Stimulated activated naive CD8-positive, alpha-beta T cell treated with anti-CD3 and anti-CD28 coated beads, Interleukin-15, Interleukin-2, amounts not matched to agents 100 ng/mL and 50 ng/mL, for 24 hours (primary cell): Measurements from ENCODE around the gene GJB4.

Source experiments
- H3K27ac Mint-ChIP-seq: one replicate; pipeline ENCODE4 v1.8.0; 2021; ENCODE audit warnings: mild to moderate bottlenecking, mixed read lengths
- H3K27me3 Mint-ChIP-seq: one replicate; pipeline ENCODE4 v1.8.0; 2021; ENCODE audit warnings: mixed read lengths
- H3K36me3 Mint-ChIP-seq: one replicate; pipeline ENCODE4 v1.8.0; 2021; ENCODE audit warnings: low read depth, mixed read lengths
- H3K4me1 Mint-ChIP-seq: one replicate; pipeline ENCODE4 v1.8.0; 2021; ENCODE audit warnings: low read depth, mixed read lengths
- H3K4me3 Mint-ChIP-seq: one replicate; pipeline ENCODE4 v1.8.0; 2021; ENCODE audit warnings: mild to moderate bottlenecking, mixed read lengths
- H3K9me3 Mint-ChIP-seq: one replicate; pipeline ENCODE4 v1.8.0; 2021; ENCODE audit warnings: mixed read lengths

GJB4 gene

GRCh38 chr1:34740161-34740868, 19.2 kb upstream of the GJB4 start:
- Mint-ChIP-seq H3K9me3 (no peaks in the 10 kb centered on the region), H3K36me3 (no peaks in the 10 kb centered on the region), H3K27ac (no peak overlapping the region), H3K4me1 (no peaks in the 10 kb centered on the region), H3K4me3 (no peak overlapping the region), H3K27me3 (peaks cover 7% of the 10 kb centered on the region)

- Mint-ChIP-seq H3K4me1 (no peaks in the 10 kb centered on the region), H3K27ac (no peak overlapping the region), H3K27me3 (peaks cover 4% of the 10 kb centered on the region), H3K36me3 (no peaks in the 10 kb centered on the region), H3K4me3 (no peak overlapping the region), H3K9me3 (no peaks in the 10 kb centered on the region)
These were observed 16.8 kb upstream of the GJB4 start for GRCh38 chr1:34742667-34743270.

- H3K36me3 Mint-ChIP-seq, result no peaks in the 10 kb centered on the region
- H3K4me1 Mint-ChIP-seq, result no peaks in the 10 kb centered on the region
- H3K27me3 Mint-ChIP-seq, result peaks cover 4% of the 10 kb centered on the region
- no peak overlapping the region for H3K4me3 Mint-ChIP-seq
- H3K9me3 Mint-ChIP-seq, result no peaks in the 10 kb centered on the region
- no peak overlapping the region for H3K27ac Mint-ChIP-seq
These were observed 15.8 kb upstream of the GJB4 start for GRCh38 chr1:34743775-34744174.

GRCh38 chr1:34744851-34745250, 14.7 kb upstream of the GJB4 start:
- Mint-ChIP-seq H3K4me3 (no peak overlapping the region), H3K27ac (no peak overlapping the region), H3K9me3 (no peaks in the 10 kb centered on the region), H3K27me3 (peaks cover 4% of the 10 kb centered on the region), H3K36me3 (no peaks in the 10 kb centered on the region), H3K4me1 (no peaks in the 10 kb centered on the region)

GRCh38 chr1:34745666-34746065, 13.9 kb upstream of the GJB4 start:
- Mint-ChIP-seq H3K27ac (no peak overlapping the region), H3K4me3 (no peak overlapping the region), H3K4me1 (no peaks in the 10 kb centered on the region), H3K36me3 (no peaks in the 10 kb centered on the region), H3K9me3 (no peaks in the 10 kb centered on the region), H3K27me3 (no peaks in the 10 kb centered on the region)

- Mint-ChIP-seq H3K4me3 (no peak overlapping the region), H3K27me3 (no peaks in the 10 kb centered on the region), H3K27ac (no peak overlapping the region), H3K9me3 (no peaks in the 10 kb centered on the region), H3K36me3 (no peaks in the 10 kb centered on the region), H3K4me1 (no peaks in the 10 kb centered on the region)
These were observed 13.4 kb upstream of the GJB4 start for GRCh38 chr1:34746101-34746500.

GRCh38 chr1:34746785-34747637, 12.5 kb upstream of the GJB4 start:
- no peaks in the 10 kb centered on the region for H3K4me1 Mint-ChIP-seq
- H3K27ac Mint-ChIP-seq, result no peak overlapping the region
- H3K9me3 Mint-ChIP-seq, result no peaks in the 10 kb centered on the region
- no peak overlapping the region for H3K4me3 Mint-ChIP-seq
- no peaks in the 10 kb centered on the region for H3K27me3 Mint-ChIP-seq
- no peaks in the 10 kb centered on the region for H3K36me3 Mint-ChIP-seq

GRCh38 chr1:34747638-34747941, 11.9 kb upstream of the GJB4 start:
- Mint-ChIP-seq H3K9me3 (no peaks in the 10 kb centered on the region), H3K4me1 (no peaks in the 10 kb centered on the region), H3K36me3 (no peaks in the 10 kb centered on the region), H3K27me3 (no peaks in the 10 kb centered on the region), H3K4me3 (no peak overlapping the region), H3K27ac (no peak overlapping the region)

GRCh38 chr1:34749992-34750391, 9.5 kb upstream of the GJB4 start:
- Mint-ChIP-seq H3K27me3 (no peaks in the 10 kb centered on the region), H3K36me3 (no peaks in the 10 kb centered on the region), H3K4me3 (no peak overlapping the region), H3K4me1 (no peaks in the 10 kb centered on the region), H3K27ac (no peak overlapping the region), H3K9me3 (no peaks in the 10 kb centered on the region)

GRCh38 chr1:34750610-34751009, 8.9 kb upstream of the GJB4 start:
- Mint-ChIP-seq H3K27me3 (no peaks in the 10 kb centered on the region), H3K36me3 (no peaks in the 10 kb centered on the region), H3K9me3 (no peaks in the 10 kb centered on the region)

GRCh38 chr1:34753163-34753562, 6.4 kb upstream of the GJB4 start:
- no peak overlapping the region for H3K27ac Mint-ChIP-seq
- no peaks in the 10 kb centered on the region for H3K4me1 Mint-ChIP-seq
- no peaks in the 10 kb centered on the region for H3K36me3 Mint-ChIP-seq
- H3K4me3 Mint-ChIP-seq, result no peak overlapping the region
- no peaks in the 10 kb centered on the region for H3K9me3 Mint-ChIP-seq
- no peaks in the 10 kb centered on the region for H3K27me3 Mint-ChIP-seq

More at GRCh38 chr1:34750610-34751009, 8.9 kb upstream of the GJB4 start:
- Mint-ChIP-seq H3K4me3 (no peak overlapping the region), H3K27ac (no peak overlapping the region), H3K4me1 (no peaks in the 10 kb centered on the region)

- Mint-ChIP-seq H3K4me1 (no peaks in the 10 kb centered on the region), H3K27ac (no peak within 1 kb of the TSS), H3K9me3 (no peaks in the 10 kb centered on the region), H3K4me3 (no peak within 1 kb of the TSS), H3K36me3 (no peaks in the 10 kb centered on the region), H3K27me3 (no peaks in the 10 kb centered on the region)
These were observed 4.4 kb upstream of the GJB4 start, which contains the start of gene GJB5 for GRCh38 chr1:34754964-34755637. Gene GJB5 (plus strand): TSS chr1:34755047. CDS start chr1:34757331, 2,284 bp downstream.

GRCh38 chr1:34755961-34756360, 3.6 kb upstream of the GJB4 start:
- H3K36me3 Mint-ChIP-seq, result no peaks in the 10 kb centered on the region
- H3K27ac Mint-ChIP-seq, result no peak overlapping the region
- no peaks in the 10 kb centered on the region for H3K27me3 Mint-ChIP-seq
- no peaks in the 10 kb centered on the region for H3K4me1 Mint-ChIP-seq
- no peaks in the 10 kb centered on the region for H3K9me3 Mint-ChIP-seq
- H3K4me3 Mint-ChIP-seq, result no peak overlapping the region

- H3K9me3 Mint-ChIP-seq, result no peaks in the 10 kb centered on the region
- H3K27ac Mint-ChIP-seq, result no peak overlapping the region
- no peaks in the 10 kb centered on the region for H3K36me3 Mint-ChIP-seq
- H3K4me3 Mint-ChIP-seq, result no peak overlapping the region
- H3K4me1 Mint-ChIP-seq, result no peaks in the 10 kb centered on the region
- H3K27me3 Mint-ChIP-seq, result no peaks in the 10 kb centered on the region
These were observed 2.2 kb upstream of the GJB4 start for GRCh38 chr1:34757386-34757785.

- Mint-ChIP-seq H3K4me3 (no peak overlapping the region), H3K36me3 (no peaks in the 10 kb centered on the region), H3K4me1 (no peaks in the 10 kb centered on the region), H3K9me3 (no peaks in the 10 kb centered on the region), H3K27ac (no peak overlapping the region), H3K27me3 (no peaks in the 10 kb centered on the region)
These were observed 789 bp upstream of the GJB4 start for GRCh38 chr1:34758751-34759150.
